ENCODE measurements around the gene ATG12.
A peak's percentile ranks its signal among the peaks of the same experiment; 100 is the strongest.

Gene ATG12

GRCh38 chr5:115842089-115842935 lies 947 bp upstream of the ATG12 start:
- Histone ChIP-seq H3K27me3 (ENCODE audit: low read depth, low read length) (no peaks in the 10 kb centered on the region), H2AFZ (ENCODE audit: low read depth, low read length) (no peak overlapping the region), H3K9me3 (ENCODE audit: insufficient read depth, low read length) (no peaks in the 10 kb centered on the region), H3K79me2 (ENCODE audit: low read length) (peaks cover 74% of the 10 kb centered on the region), H3K4me2 (ENCODE audit: low read length) (peak overlapping the region; percentile 87), H3K4me3 (ENCODE audit: low read length) (peak overlapping the region; percentile 95), H3K27ac (ENCODE audit: low read length) (peak overlapping the region; percentile 75; the same call in 1 of the 2 replicates), H3K9ac (ENCODE audit: low read length) (peak overlapping the region; percentile 63), H3K36me3 (replicated peaks; ENCODE audit: low read depth, low read length) (peaks cover 9% of the 10 kb centered on the region), H4K20me1 (ENCODE audit: insufficient read depth, low read length) (peaks cover 54% of the 10 kb centered on the region), H3K4me1 (ENCODE audit: low read length) (peaks cover 50% of the 10 kb centered on the region)
- no peak for TF ChIP-seq EZH2phosphoT487 (IDR thresholded peaks at IDR 0.05; ENCODE audit: low read depth)
- TF ChIP-seq, protein P1, sequence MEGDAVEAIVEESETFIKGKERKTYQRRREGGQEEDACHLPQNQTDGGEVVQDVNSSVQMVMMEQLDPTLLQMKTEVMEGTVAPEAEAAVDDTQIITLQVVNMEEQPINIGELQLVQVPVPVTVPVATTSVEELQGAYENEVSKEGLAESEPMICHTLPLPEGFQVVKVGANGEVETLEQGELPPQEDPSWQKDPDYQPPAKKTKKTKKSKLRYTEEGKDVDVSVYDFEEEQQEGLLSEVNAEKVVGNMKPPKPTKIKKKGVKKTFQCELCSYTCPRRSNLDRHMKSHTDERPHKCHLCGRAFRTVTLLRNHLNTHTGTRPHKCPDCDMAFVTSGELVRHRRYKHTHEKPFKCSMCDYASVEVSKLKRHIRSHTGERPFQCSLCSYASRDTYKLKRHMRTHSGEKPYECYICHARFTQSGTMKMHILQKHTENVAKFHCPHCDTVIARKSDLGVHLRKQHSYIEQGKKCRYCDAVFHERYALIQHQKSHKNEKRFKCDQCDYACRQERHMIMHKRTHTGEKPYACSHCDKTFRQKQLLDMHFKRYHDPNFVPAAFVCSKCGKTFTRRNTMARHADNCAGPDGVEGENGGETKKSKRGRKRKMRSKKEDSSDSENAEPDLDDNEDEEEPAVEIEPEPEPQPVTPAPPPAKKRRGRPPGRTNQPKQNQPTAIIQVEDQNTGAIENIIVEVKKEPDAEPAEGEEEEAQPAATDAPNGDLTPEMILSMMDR (IDR thresholded peaks at IDR 0.05; ENCODE audit: low read depth, low read length), result no peak

GRCh38 chr5:115840873-115841272 lies 492 bp downstream of the ATG12 start:
- peak overlapping the region; percentile 85 for H2AFZ ChIP-seq (ENCODE audit: low read depth, low read length)
- H4K20me1 ChIP-seq (ENCODE audit: insufficient read depth, low read length), result peaks cover 42% of the 10 kb centered on the region
- no peaks in the 10 kb centered on the region for H3K27me3 ChIP-seq (ENCODE audit: low read depth, low read length)
- peaks cover 61% of the 10 kb centered on the region for H3K79me2 ChIP-seq (ENCODE audit: low read length)
- peak overlapping the region; percentile 75 for H3K27ac ChIP-seq (ENCODE audit: low read length)
- H3K4me3 ChIP-seq (ENCODE audit: low read length), result peak overlapping the region; percentile 95
- H3K36me3 ChIP-seq (replicated peaks; ENCODE audit: low read depth, low read length), result peaks cover 19% of the 10 kb centered on the region
- peak overlapping the region; percentile 85 for H3K4me2 ChIP-seq (ENCODE audit: low read length)
- H3K9me3 ChIP-seq (ENCODE audit: insufficient read depth, low read length), result no peaks in the 10 kb centered on the region
- peaks cover 46% of the 10 kb centered on the region for H3K4me1 ChIP-seq (ENCODE audit: low read length)
- TF ChIP-seq, protein P1 (IDR thresholded peaks at IDR 0.05; ENCODE audit: low read depth, low read length), result no peak
- no peak for TF ChIP-seq EZH2phosphoT487 (IDR thresholded peaks at IDR 0.05; ENCODE audit: low read depth)
- H3K9ac ChIP-seq (ENCODE audit: low read length), result peak overlapping the region; percentile 91

GRCh38 chr5:115838885-115839518 lies 2.4 kb downstream of the ATG12 start:
- Histone ChIP-seq H3K4me2 (ENCODE audit: low read length) (peak overlapping the region; percentile 37; the same call in 1 of the 2 replicates), H3K36me3 (replicated peaks; ENCODE audit: low read depth, low read length) (peaks cover 26% of the 10 kb centered on the region), H2AFZ (ENCODE audit: low read depth, low read length) (no peak overlapping the region), H3K27me3 (ENCODE audit: low read depth, low read length) (no peaks in the 10 kb centered on the region), H3K27ac (ENCODE audit: low read length) (no peak overlapping the region), H4K20me1 (ENCODE audit: insufficient read depth, low read length) (peaks cover 29% of the 10 kb centered on the region), H3K79me2 (ENCODE audit: low read length) (peaks cover 54% of the 10 kb centered on the region), H3K4me1 (ENCODE audit: low read length) (peaks cover 28% of the 10 kb centered on the region), H3K9ac (ENCODE audit: low read length) (no peak overlapping the region), H3K9me3 (ENCODE audit: insufficient read depth, low read length) (no peaks in the 10 kb centered on the region), H3K4me3 (ENCODE audit: low read length) (no peak overlapping the region)
- TF ChIP-seq, protein P1 (IDR thresholded peaks at IDR 0.05; ENCODE audit: low read depth, low read length), result peak; percentile 49
- TF ChIP-seq EZH2phosphoT487 (IDR thresholded peaks at IDR 0.05; ENCODE audit: low read depth), result no peak

GRCh38 chr5:115835481-115835880 lies 5.9 kb downstream of the ATG12 start:
- H3K4me3 ChIP-seq (ENCODE audit: low read length), result no peak overlapping the region
- H3K4me2 ChIP-seq (ENCODE audit: low read length), result no peak overlapping the region
- peaks cover 24% of the 10 kb centered on the region for H3K4me1 ChIP-seq (ENCODE audit: low read length)
- no peaks in the 10 kb centered on the region for H3K9me3 ChIP-seq (ENCODE audit: insufficient read depth, low read length)
- H3K27me3 ChIP-seq (ENCODE audit: low read depth, low read length), result no peaks in the 10 kb centered on the region
- H3K79me2 ChIP-seq (ENCODE audit: low read length), result peaks cover 26% of the 10 kb centered on the region
- TF ChIP-seq, protein P1 (IDR thresholded peaks at IDR 0.05; ENCODE audit: low read depth, low read length), result no peak
- TF ChIP-seq EZH2phosphoT487 (IDR thresholded peaks at IDR 0.05; ENCODE audit: low read depth), result no peak
- peaks cover 21% of the 10 kb centered on the region for H4K20me1 ChIP-seq (ENCODE audit: insufficient read depth, low read length)
- no peak overlapping the region for H2AFZ ChIP-seq (ENCODE audit: low read depth, low read length)
- peaks cover 26% of the 10 kb centered on the region for H3K36me3 ChIP-seq (replicated peaks; ENCODE audit: low read depth, low read length)
- H3K9ac ChIP-seq (ENCODE audit: low read length), result no peak overlapping the region
- no peak overlapping the region for H3K27ac ChIP-seq (ENCODE audit: low read length)

Data from OCI-LY3 (cell line).